Measurements from ENCODE around the gene BARHL1.

BARHL1 gene

GRCh38 chr9:132582276-132582785 is at the start of gene BARHL1:
BARHL1 (plus strand) TSS chr9:132582606; CDS start chr9:132582798, 192 bp downstream.
- no peak for FAIRE-seq

DNA sequence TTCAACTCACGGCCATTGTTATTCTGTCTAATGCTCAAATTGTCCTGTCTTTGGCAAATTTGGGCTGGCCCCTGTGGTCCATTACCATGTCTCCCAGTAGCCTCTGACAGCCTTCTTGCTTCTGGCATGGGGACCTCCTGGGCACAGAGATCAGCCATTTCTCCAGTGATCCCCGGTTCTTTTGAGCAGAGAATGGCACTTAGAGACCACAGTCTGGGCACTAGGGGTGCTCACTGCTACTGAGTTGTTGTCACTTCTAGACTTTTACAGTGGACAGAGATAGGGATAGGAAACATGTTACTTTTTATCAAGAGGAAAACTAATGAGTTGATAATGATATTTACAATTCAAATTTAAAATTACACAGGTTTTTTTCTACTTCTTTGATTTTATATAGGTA is 47.6 kb upstream of the BARHL1 start:
- FAIRE-seq: no peak

DNA sequence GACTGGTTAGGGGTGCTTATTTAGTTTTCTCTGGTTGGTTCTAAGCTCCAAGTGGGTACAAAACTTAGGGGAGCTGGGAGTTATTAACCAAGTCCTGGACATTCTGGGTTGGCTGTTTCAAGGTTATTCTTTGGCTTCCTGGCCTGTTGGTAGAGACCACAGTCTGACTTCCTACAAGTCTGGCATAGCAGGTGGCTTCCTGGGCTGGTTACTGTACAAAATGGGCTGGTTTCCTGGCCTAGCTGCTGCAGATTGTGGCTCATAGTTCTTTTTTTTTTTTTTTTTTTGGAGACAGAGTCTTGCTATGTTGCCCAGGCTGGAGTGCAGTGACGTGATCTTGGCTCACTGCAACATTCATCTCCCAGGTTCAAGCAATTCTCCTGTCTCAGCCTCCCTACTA is 46.3 kb upstream of the BARHL1 start:
- no peak for FAIRE-seq

GRCh38 chr9:132537352-132537751 is 45.1 kb upstream of the BARHL1 start:
- FAIRE-seq: no peak

GRCh38 chr9:132538071-132538470 is 44.3 kb upstream of the BARHL1 start:
- no peak for FAIRE-seq

GRCh38 chr9:132539096-132539495 is 43.3 kb upstream of the BARHL1 start:
- no peak for FAIRE-seq

DNA sequence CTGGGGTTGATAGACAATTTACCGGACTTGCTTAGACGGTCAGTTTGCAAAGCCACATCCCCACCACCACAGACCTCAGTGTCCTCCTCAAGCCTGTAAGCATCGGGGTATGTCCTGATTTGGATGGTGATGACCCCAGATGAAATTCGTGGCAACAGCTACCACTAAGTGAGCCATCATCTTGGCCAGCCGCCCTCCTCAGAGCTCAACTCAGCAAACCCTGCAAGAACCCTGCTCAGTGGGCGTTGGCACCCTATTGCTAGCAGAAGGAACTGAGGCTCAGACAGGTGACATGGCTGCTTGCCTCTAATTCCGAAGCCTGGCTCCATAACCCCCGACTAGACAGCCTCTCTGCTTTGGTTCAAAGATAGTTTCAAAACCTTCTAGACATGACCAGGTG is 41.4 kb upstream of the BARHL1 start:
- no peak for FAIRE-seq

GRCh38 chr9:132541870-132542830 is 40.3 kb upstream of the BARHL1 start:
- no peak for FAIRE-seq

DNA sequence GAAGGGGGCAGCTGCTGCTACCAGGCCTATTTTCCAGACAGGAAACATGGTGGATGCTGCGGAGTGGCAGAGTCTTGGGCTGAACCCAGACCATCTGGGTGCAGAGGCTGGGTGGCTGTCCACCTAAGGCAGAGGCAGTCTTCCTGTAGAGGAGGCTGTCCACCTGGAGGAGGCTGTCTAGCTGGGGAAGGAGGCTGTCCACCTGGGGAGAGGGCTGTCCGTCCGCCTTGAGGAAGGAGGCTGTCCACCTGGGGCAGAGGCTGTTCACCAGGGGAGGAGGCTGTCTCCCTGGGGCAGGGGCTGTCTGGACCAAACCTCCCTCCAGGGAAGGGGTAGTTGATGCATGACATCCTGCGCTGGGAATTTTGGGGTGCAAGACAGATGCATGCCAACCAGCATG is 39.2 kb upstream of the BARHL1 start:
- FAIRE-seq: no peak

DNA sequence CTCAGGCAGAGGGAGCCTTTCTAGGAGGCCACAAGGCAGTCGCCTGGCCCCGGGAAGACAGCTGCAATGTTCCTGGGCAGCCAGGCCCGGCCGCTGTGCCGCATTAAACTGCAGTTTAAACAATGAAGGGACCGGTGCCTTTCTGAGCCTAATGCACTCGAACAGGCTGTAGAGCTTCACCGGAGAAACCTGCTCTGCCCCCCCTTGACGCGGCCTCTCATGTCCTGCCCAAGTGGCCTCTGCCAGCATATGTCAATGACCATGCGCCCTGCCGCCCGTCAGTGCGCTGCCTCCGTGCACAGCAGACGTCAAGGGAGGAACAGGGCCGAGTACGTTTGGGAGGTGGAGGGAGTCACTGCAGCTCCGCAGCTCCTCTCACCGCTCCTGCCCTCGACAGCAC is 38.4 kb upstream of the BARHL1 start:
- no peak for FAIRE-seq

DNA sequence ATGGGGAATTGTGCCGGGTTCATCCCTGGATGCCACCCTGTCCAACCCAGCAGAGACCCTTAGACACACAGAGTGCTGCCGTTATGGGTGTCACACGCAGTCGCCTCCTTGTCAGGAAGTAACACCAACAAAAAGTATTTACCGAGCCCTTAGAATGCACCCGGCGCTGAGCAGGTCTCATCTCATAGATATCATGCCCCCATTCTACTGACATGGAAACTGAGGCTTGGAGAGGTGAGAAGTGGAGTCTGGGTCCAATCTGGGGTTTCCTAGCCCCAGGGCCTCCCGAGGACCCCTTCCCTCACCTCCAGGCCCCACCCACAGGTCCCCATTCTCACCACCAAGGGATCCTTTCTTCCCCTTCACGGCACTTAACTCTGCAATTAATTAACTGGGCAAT is 36.8 kb upstream of the BARHL1 start:
- no peak for FAIRE-seq

- no peak for FAIRE-seq
Observed at GRCh38 chr9:132546148-132547051, 36.0 kb upstream of the BARHL1 start.

DNA sequence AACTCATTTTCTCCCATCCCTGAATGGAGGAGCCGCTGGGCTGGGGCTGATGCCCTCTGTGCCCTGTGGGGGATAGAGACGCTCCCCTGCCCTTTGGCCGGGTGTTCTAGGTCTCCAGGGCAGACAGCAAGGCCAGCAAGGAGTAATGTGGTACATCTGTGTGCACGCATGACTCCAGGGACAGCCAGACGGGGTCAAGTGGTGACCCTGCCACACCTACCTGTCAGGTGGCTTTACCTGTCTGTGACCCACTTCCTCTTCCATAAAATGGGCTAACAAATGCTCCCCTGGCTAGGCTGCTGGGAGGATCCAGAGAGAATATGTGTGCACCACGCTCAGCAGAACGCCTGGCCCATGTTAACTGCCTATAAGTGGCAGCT is 35.4 kb upstream of the BARHL1 start:
- no peak for FAIRE-seq

DNA sequence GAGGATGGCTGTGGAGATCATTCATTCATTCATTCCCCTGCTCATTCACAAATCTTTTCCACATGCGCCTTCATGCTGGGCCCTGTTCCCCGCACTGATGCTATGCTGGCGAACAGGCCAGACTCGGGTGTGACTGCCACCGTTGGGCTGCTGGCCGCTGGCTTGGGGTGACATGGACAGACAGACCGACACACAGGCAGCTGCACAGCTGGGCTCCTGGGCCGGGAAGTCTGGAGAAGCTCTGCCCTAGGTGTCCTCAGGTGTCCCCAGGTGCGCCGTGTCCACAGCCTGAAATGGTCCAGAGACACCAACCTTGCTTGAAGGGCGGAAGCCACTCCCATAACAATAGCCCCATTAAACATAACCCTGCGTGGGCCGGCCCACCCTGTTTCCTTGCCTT is 35.0 kb upstream of the BARHL1 start:
- FAIRE-seq: no peak

DNA sequence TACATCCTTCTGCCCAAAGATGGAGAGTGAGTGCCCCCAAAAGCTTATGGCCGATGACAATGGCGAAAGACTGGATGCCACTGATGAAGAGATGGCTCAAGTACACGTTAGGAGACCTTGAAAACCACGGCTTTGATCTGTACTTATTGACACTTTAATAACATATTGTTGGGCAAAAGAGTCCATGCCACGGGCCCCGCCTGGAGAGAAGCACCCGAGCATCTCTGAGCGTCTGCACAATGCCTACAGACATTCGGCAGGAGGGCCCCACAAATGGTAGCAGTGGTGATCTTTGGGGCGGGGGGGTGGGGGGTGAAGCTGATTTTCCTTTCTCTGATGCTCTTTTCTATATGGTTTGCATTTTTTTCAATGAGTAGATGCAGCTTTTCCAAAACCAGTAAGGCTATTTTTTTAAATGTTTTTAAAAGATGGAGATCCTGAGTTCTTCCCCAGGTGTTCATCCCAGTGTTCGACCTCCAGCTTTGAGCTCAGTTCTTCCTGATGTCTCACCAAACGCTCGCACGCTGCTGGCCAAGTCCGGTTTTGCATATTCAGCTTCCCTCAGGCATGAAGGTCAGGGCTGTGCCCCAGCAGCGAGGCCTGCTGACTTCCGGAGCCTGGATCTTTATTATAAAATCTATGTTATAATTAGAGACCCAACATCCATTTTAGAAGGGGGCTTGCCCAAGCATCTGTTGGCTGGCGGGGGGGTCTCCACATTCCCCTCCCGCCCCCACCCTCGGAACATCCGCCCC is 34.3 kb upstream of the BARHL1 start:
- no peak for FAIRE-seq

DNA sequence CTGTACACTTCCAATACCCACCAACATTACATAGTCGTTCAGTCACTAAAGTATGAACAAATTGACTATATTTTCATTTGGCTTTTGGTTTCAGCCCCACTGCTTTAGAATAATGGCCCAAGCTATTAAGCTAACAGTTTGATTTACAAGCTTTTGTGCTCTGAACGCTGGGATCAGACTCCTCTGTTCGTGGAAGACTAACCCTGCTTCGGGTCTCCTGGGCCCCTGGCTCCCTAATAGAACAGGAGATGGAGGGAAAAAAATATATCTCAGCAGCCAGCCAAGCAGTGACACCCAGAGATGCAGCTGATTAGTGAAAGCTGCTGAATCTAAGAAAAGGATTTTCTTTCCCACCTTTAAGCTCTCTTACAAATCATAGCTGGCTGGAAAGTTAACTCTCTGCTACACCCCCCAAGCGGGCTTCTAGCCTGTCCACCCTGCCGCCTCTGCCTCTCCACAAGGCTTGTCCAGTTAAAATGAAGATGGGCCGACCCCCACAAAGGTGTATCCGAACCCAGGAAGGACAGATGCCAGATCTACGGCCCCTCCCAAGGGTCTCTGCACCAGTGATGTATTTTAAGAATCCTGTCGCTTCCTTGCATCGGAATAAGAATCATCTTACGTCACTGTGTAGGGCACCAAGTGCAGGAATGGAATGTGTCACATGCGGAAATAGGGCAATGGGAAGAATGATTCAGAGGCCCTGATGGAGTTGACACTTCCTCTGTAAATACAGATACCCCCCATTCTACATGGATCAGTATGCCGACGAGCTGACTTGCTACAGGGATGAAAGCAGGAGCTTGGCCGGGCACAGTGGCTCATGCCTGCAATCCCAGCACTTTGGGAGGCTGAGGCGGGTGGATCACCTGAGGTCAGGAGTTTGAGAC is 33.4 kb upstream of the BARHL1 start:
- no peak for FAIRE-seq

- no peak for FAIRE-seq
Observed at GRCh38 chr9:132551556-132551955, 30.9 kb upstream of the BARHL1 start.

DNA sequence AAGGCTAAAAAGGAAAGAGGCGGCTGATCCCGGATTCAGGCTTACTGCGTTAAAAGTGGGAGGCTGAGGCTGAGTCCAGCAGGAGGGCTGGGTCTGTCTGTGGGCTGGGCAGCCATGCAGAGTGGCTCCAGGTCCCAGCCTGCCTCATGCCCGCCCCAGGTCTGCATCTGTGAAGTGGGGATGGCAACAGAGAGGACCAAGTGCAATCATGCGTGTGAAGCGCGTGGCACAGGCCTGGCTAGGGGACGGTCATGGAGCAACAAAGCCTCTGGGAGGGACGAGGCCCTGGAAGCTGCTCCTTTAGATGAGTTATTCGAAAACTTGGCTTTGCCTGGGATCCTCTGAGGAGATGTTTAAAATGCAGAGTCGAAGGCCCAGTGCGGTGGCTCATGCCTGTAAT is 30.4 kb upstream of the BARHL1 start:
- no peak for FAIRE-seq

DNA sequence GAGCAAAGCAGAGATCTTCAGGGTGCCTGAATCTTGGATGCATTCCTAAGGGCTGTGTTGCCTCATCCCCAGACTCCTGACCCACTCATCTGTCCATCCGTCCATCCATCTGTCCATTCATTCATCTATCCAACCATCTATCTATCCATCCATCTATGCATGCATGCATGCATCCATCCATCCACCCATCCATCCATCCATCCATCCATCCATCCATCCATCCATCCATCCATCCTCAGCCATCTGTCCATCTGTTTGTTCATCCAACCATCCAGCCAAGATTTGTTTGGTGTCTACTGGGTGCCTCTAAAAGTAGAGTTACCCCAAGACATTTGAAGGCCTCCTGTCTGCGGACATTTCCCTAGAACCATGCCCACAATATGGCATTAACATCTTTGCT is 27.7 kb upstream of the BARHL1 start:
- FAIRE-seq: no peak

- no peak for FAIRE-seq
Observed at GRCh38 chr9:132555528-132555927, 26.9 kb upstream of the BARHL1 start.

GRCh38 chr9:132556235-132556634 is 26.2 kb upstream of the BARHL1 start:
- FAIRE-seq: no peak

- no peak for FAIRE-seq
Observed at GRCh38 chr9:132556714-132557113, 25.7 kb upstream of the BARHL1 start.

All from G401.6 (cell line).